SH-SY5Y (cell line): Measurements from ENCODE around the gene SPC25.

Experiments used
- GATA2 ChIP-seq: IDR thresholded peaks from 2 replicates; pipeline ENCODE4 v1.6.1; 2011; ENCODE audit warnings: mild to moderate bottlenecking, low read depth, low read length
- GATA3 ChIP-seq: IDR thresholded peaks from 2 replicates; pipeline ENCODE4 v1.6.1; 2011; ENCODE audit warnings: low read depth, mild to moderate bottlenecking, low read length, moderate library complexity

GRCh38 chr2:168920504-168921157 is 30.4 kb upstream of the SPC25 start:
- no peak for TF ChIP-seq GATA3
- TF ChIP-seq GATA2, result no peak
